Activated CD8-positive, alpha-beta memory T cell treated with anti-CD3 and anti-CD28 coated beads for 24 hours (primary cell): ENCODE results near the gene MED27.

Source experiments
- DNase-seq: peaks from one replicate; pipeline ENCODE4 v3.0.0-alpha.2; 2020

The MED27 gene

DNA sequence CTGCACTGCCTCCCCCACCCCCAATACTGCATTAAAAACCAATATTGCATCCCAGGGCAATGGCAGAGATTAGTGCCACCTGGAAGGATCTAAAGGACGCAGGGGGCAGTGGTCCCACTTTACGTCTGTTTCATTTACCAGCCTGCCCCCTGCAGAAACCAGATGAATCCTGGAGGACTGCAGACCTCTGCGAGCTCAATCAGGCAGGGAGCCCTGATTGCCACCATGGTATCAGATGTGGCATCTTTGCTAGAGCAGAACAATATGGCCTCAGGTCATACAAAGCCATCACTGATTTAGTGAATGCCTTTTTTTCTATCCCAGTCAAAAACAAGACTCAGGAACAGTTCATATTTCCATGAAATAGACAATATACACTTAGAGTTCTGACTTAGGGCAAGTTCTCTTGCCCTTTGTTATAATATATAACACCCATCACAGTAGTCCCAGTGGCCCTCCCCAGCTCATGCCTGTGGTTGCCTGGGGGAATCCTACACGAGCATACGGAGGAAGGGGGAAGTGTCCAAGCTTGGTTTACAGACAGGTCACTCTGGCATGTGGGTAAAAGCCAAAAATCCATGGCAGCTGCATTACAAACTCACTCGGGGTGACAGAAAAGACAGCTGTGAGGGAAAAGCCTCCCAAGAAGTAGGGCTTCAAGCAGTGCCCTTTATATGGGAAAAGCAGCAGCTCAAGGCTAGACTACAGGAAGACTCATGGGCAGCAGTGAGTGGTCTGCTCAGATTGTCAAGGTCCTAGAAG, 85.1 kb downstream of the MED27 start:
- no peak for DNase-seq

DNA sequence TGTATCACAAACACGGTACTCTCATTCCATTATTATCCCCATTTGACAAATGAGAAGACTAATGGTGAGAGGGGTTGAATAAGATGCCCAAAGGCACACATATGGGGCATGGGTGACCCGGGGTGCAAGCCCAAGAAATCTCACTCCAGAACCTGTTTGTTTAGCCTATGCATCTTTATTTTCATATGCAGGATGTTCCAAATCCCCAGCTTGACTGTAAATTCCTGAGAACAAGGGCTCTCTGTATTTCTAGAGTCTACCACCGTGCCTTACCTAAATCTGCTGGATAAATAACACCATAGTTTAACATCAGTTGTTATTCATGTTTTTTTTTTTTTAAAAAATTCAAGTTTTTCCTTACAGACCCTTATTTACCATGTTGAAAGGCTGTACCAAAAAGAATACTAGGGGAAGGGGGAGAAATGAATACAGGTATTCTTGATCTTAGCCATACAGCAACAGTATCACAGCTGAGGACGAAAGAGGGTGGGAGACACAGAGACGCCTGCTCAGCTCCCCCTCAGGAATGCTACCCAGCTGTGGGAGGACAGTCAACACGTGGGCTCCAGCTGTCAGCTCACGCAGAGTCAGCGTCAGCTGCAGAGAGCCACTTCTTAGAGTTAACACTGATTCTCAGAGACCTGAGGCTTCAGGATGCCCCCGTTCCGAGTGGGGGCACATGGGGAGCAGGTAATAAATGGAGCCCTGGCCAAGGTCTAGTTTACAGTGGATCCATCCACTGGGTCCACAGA, 86.6 kb downstream of the MED27 start:
- DNase-seq, result no peak

DNA sequence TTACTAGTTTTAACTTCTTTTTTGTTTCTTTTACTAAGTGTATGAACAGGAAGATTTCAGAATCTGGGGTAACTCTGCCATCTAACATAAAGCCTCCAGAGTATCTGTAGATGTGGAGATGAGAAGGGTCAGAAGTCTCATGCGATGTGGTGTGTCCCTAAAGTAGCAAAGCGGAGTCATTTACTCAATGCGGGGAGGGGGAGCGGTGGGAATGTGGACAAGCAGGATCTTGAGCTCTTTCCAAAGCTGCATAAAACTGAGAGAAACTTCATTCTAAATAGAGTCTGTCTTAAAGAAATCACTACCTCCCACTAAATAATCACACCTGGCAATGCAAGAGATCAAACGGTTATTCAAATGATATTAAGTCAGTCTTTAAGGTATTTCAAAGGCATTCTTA, 92.4 kb downstream of the MED27 start:
- no peak for DNase-seq

DNA sequence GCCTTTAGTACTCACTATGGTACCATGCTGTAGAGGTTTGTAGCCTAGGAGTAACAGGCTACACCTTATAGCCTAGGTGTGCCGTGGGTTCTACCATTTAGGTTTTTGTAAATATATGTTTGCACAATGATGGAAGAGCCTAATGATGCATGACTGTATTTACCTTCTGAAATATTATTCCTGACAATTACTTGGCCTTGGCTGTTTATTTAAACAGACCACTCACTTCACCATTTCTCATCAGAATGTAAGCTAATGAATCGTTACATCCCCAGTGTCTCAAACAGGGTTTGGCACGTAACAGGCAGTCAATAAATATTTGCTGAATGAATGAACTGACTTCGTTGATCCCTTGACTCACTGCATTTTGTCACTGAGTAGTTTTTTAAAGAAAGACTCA, 93.1 kb downstream of the MED27 start:
- no peak for DNase-seq

DNA sequence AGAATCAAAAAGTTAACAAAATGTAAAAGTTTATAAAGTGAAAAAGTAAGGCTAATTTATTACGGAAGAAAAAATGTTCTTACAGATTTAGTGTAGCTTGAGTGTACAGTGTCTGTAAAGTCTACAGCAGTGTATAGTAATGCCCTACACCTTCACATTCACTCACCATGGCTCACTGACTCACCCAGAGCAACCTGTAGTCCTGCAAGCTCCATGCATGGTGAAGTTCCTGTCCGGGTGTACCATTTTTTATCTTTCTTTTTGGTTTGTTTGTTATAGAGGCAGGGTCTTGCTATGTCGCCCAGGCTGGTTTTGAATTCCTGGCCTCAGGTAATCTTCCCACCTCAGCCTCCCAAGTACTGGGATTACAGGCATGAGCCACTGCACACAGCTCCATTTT, 93.6 kb downstream of the MED27 start:
- DNase-seq, result no peak

DNA sequence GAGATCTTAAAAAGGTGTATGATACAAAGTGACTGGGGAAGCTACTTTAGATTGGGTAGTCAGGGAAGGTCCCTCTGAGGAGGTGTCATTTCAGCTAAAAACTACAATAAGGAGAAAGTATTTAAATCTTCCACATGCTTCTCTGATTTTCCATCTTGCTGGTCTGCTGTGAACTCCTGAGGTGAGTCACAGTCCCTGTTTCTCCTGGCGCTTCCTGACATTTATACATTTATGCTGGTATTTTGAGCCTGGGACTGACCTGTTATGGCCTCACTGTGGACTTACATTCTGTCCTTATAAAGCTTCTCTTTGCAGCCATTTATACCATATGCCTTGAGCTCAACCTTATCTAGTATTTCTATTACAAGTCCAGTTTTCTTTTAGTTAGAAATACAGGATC, 95.1 kb downstream of the MED27 start:
- DNase-seq, result no peak

DNA sequence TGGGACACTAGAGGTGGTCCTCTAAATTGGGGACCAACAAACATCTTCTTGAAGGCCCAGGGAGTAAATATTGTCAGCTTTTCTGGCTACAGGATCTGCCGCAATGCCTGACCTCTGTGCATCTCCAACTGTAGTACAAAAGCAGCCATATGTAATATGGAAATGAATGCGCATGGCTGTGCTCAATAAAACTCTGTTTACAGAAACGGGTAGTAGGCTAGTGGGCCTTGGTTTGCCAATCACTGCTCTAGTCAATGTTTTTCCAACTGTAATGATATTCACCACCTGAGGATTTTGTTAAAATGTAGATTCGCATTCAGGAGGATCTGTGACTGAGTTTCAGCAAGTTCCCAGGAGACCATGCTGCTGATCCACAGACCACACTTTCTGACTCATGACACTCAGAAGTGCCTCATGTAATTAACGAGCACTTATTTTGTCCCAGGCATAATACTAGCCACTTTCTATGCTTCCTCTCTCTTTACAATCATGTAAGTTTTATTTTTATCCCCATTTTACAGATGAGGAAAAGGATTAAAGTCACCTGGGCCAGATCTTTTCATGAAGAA, 96.9 kb downstream of the MED27 start:
- no peak for DNase-seq

DNA sequence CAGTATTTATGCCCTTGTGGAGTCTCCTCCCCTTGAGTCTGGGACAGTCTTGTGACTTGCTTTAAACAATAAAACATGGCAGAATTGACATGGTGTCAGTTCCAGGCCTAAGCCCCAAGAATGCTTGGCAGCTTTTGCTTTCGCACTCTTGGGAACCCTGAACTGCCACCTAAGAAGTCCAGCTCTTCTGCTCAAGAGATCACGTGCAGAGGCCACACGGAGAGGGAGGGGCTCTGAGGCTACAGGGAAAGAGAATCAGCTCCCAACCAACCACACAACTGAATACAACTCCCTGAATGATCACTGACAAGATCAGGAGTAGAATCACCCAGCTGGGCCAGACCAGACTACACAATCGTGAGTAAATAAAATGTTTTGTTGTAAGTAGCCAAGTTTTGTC, 97.6 kb downstream of the MED27 start:
- no peak for DNase-seq

DNA sequence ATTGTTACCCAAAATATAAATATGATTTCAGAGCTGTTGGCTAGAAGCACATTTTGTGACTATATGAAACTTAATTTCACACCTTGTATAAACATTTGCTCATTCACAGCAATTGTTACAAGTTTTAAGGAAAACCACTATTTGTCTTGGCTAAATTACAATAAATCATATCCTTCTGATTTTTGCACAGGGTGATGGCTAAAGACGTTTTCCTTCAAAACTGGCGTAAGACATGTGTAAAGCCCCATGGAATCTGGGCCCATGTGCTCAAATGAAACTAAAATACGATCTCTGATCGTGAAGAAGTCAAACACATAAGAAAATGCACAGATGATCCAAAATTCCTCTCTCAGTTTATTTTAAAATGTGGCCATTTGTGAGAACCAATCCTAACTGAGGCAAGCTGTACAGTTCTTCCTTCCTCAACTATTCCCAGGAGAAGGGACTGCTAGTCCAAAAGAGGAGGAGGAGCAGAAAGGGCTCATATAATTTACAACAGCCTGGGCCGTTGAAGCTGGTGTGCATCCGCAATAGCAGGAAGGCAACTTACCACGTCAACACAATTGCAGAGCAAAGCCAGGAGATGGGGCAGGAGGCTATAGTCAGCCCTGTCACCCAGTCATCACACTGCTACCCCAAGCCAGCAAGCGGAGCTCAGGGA, 98.4 kb downstream of the MED27 start:
- no peak for DNase-seq

DNA sequence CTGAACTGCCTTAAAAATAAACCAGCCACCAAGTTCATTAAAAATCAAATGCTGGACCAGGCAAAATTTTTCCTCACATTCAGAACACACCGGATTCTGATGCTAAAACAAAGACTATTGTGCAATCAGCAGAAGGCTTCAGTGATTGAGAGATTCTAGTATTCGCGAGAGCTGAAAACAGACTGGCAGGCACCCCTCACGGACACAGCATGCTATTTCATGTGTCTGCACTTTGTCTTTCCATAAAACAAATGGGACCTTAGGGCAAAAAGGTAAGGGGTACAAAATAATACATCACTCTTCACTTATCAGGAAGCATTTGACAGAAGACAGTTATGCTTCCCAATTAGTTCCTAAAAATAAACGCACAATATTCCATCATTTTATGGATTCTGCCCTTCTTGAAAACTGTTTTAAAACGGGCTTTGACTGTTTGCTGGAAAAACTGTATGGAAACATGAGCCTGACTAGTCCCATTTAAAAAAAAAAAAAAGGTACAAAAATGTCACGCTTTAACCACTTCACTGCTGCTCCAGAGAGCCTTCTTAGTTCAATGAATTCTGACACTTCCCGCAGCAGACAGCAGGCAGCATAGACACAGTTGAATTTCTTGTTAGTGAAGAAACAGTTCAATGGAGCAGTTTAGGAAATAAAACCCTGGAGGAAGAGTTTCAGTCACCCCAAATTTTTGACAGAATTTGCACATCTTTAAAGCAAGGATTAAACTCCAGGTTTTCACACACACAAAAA, 99.2 kb downstream of the MED27 start:
- DNase-seq, result no peak

DNA sequence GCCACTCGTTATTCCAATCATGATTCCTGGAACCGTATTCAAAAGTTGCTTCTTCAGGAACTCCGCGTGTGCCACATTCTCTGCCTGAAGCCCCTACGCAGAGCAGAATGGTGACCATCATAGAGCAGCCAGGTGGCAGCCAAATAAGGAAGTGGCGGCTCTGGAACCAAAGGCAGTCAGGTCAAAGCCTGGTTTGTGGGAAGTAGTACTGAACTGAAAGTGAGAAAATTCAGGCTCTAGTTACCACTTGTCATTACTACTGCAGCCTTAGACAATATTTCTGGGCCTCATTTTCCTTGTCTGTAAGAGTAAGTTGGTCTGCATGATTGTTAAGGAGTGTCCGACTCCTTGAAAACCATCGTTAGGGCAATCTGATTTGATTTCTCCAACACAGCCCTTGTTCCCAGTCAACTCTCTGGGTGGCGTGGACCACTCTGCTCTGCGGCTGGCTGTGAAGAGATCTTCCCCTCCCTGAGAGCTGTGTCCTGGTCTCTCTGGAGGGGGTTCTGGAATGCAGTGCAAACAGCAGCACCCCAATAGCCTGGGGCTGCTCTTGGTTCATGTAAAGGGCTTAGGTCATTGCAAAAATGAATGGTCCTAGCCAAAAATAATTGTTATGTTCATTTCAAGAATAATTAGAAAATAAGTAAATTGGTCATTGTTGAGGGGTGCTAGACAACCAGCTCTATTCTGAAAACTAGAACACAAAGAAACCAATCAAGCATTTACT, 102.4 kb downstream of the MED27 start:
- DNase-seq, result no peak

DNA sequence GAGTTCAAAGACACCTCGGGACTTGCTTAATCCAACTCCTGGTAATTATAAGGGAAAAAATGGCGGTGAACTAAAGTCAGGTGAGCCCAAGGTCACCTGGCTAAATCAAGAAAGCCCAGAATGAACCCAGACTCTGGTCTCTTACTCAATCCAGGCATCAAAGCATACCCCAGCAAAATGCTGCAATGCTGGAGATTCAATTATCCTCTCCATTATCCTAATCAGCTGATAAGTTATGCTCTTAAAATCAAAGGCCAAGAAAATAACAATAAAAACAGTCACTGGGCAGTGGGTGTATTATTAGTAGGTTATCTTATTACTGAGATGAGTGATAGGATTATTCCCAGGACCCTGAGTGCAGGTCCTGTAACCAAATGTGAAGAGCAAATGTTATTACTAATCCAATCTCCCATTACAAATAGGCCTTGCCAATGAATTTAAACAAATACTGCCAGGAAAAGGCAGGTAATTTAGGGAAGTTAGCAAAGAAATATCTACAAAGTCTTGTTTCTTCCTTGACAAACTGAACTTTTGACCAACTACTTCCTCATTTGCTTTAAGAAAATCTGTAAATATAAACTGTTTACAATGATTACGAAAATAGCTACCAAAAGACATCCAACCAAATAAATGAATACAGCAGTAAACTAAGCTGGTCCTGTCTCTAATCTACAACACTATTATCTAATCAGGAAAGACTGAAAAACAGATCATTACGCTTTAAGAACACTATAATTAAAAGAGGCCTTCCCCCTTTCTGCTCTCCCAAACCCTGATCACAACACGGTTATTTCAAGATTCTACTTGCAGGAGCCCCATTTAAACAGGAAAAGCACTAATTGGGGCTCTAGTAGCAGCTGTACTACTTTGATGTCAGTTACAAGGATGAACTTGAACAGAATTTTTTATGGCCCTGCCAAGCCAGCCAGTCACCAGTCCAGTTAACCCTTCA, 103.2 kb downstream of the MED27 start:
- no peak for DNase-seq

DNA sequence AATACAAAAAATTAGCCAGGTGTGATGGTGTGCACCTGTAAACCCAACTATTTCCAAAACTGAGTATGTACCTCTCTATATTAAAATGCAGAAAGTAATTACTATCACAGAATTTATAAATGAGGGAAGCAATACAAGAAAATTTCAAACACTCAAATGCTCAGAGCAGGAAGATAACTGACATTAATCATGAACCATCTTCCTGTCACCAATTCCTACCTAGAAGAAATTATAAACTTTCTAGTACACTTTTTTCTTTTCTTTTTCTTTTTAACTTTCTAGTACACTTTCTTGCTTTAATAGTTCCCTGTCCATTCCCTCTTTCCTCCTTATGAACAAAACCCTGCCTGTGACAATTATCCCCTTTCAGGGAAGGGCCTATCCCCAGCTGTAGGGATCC, 106.8 kb downstream of the MED27 start:
- no peak for DNase-seq

DNA sequence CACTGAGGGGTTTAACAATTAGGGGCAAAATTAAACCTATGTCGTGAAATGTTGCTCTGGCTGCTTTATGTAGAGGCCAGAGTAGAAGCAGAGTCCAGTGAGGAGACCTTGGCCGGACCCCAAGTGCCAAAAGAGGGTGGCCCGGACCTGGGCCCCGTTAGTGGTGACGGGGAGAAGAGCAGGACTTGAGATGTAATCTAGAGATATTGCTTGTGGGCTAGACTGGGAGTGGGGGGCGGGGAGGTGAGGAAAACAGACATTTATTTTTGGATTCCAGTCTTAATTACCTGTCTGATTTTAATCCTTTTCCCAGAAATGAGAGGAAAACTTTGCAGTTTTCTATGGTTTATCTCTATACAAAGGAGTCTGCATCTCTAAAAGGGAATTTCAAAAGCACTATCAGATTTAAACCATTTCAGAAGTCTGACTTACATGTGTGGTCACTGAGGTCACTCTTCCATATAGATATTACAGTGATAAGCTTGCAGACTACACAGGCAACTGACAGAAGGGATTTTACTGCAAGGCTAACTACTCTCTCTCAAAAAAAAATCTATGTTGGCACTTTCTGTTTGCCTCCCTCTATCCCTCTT, 108.1 kb downstream of the MED27 start:
- no peak for DNase-seq

DNA sequence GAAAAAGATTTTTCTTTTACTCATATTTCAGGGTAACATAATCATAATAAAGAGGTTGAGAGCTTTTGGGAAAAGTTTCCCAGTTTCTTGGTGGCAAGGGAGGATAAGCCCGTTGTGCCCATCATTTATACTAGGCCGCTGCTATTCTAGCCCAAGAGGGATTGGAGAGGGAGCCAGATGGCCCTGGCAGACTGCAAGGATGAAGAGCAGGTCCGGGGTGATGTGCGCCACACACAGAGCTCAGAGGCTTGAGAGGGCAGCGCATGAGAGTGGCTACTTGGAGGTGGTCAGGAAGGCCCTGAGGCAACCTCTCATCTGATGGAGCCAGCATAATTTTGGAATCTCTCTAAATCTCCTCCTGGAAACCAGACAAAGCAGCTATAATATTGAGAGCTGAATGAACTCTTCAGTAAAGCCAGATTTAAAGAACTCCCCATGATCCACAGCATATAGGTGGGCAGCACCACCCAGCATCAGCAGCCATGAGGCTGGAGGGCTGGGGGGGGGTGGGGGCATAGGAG, 110.1 kb downstream of the MED27 start:
- DNase-seq, result no peak

DNA sequence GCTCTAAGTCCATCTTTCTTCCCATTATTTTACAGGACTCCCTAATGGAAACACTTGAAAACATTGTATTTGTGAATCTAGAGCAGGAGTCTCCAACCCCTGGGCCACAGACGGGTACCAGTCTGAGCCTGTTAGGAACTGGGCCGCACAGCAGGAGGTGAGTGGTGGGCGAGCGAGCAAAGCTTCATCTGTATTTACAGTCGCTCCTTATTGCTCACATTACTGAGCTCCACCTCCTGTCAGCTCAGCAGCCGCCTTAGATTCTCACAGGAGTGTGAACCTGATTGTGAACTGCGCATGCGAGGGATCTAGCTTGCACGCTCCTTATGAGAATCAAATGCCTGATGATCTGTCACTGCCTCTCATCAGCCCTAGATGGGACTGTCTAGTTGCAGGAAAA, 111.0 kb downstream of the MED27 start:
- DNase-seq, result no peak

DNA sequence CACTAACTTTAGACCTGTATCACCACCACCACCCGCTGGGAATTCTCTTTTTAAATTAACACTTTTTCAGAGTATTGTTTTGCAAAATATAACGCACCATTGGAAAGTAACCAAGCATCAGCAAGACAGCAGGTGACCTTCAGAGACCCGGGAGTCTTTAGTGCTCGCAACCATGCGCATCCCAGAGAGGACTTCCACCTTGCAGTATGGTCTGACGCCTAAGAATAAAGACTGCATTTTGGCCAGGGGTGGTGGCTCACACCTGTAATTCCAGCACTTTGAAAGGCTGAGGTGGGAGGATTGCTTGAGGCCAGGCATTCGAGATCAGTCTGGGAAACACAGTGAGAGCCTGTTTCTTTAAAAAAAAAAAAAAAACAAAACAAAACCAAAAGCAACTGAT, 113.8 kb downstream of the MED27 start:
- DNase-seq, result no peak

DNA sequence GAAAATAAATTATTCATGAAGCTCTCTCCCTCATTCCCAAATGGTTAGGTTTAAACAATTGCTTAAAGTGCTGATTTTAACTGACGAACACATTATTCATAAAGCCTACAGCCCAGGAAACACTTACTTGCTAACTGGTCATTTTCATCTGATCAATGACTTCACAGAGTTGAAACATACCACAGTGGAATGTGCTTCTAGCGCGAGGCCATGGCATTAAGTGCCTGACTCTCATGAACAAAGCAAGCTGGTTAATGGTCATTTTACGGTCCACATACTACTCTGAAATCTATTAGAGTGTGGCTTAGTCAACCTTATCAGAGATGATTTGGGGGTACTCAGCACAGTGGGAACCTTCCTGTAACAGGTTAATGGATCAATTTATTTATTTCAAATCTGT, 114.6 kb downstream of the MED27 start:
- no peak for DNase-seq

DNA sequence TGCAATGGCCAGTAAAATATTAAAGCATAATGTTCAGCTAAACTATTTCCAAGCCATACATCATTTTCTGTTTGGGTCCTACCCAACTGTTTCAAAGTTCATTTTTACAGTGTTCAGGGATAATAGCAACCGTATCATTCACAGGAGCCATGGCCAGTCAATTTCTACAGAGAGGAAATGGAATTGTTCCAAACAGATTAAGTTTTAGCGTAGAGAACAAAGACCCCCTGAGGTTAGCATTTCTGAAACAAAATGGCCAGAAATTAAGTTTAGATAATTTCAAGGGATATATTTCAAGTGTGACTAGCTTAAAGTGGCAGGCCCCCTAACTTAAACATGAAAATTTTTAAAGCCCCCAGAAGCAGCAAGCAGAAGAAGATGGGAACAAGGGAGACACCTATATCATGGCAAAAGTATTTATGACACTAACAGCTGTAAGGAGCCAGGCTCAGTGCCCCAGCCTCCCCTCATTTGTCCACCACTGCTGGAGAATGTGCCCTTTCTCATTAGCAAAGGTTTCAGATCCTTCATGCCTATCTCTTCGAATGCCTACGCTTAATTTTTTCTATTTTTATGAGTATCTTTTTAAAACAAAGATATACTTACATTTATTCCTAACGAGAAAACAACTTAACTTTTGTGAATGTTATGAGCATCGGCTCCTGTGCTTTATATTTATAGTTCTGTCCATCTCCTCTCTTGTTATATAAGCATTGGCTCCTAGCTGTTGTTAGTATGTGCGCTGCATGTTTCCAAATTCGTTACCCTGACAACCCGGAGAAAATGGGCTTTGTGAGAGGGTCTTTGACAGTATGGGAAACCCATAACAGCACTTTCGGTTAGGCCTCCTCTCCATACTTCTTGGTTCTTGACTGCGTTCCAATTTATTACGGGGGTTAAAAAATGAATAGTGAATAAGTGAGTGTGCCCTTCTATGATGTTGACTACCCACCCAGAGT, 116.3 kb downstream of the MED27 start:
- DNase-seq, result no peak
